Thoracic aorta (tissue), 2 donors: ENCODE results near the gene MYO10. TPM values are rescaled to one million over a fixed set of nuclear protein-coding genes. Genes with fewer than 3 reads are reported as not detected.

Experiments
- ATAC-seq: fragments of 150-250 bp; one replicate; pipeline ENCODE4 v1.8.0; 2017; ENCODE audit warnings: low read depth; ENCODE audit not compliant: insufficient number of reproducible peaks, low FRiP score
- DNase-seq: peaks from one replicate; pipeline ENCODE4 v3.0.0-alpha.2; 2020; ENCODE audit warnings: low spot score
- H3K27ac ChIP-seq, 2 donors: fragments of 200-600 bp; sonication (generic); 1 replicate in 1 of 2; 2 replicates in 1 of 2; pipeline ENCODE4 v1.5.1; 2016; ENCODE audit warnings: mild to moderate bottlenecking in 2 of 2, moderate library complexity in 2 of 2
- H3K27me3 ChIP-seq: fragments of 200-600 bp; sonication (generic); replicated peaks from 2 replicates; pipeline ENCODE4 v1.6.0; 2016; ENCODE audit warnings: mild to moderate bottlenecking; ENCODE audit not compliant: insufficient read depth
- H3K36me3 ChIP-seq: fragments of 200-600 bp; sonication (generic); one replicate; pipeline ENCODE4 v1.5.1; 2016
- H3K4me1 ChIP-seq, 2 donors: fragments of 200-600 bp; sonication (generic); 1 replicate in 1 of 2; 2 replicates in 1 of 2; pipeline versions ENCODE4 v1.5.1 to v1.6.0; 2016; ENCODE audit warnings: low read depth in 2 of 2, mild to moderate bottlenecking in 1 of 2; ENCODE audit not compliant: control insufficient read depth in 1 of 2
- H3K4me3 ChIP-seq: fragments of 200-600 bp; sonication (generic); 2 replicates; pipeline ENCODE4 v1.5.1; 2016; ENCODE audit warnings: mild to moderate bottlenecking
- H3K9me3 ChIP-seq: fragments of 200-600 bp; sonication (generic); 2 replicates; pipeline ENCODE4 v1.5.1; 2016
- total RNA-seq, 2 donors: library from RNA; depleted of rRNA; stranded (reverse); fragments of >200 nt; gene quantifications; one replicate each; pipeline versions ENCODE4 v1.1.0 to v1.2.3, GENCODE V29; 2016
- TF ChIP-seq, protein P1 (sequence below): fragments of 200-600 bp; sonication (generic); IDR thresholded peaks from one replicate; pipeline ENCODE4 v1.5.1; 2019; ENCODE audit warnings: antibody characterized with exemption

Gene MYO10
- total RNA-seq, 2 donors from 2014 or later = 11.4 to 41.7 TPM

DNA sequence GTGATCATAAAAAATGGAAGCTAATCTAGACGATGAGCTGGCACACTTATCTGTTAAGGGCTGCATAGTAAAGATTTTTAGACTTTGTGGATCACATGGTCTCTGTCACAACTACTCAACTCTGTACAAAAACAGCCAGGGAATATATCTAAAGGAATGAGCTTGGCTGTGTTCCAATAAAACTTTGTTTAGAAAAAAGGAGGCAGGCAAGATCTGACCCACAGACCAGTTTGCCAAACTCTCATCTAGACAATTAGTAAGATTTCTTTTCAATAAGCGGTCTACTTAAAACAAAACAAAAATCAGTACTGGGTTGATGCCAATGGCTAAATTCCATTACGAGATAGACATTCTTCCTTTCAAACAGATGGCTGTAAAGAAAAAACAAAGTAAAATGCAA, 266.3 kb downstream of the MYO10 start:
- Histone ChIP-seq H3K4me1 (no peaks in the 10 kb centered on the region), H3K27me3 (no peaks in the 10 kb centered on the region), H3K27ac (no peak overlapping the region), H3K36me3 (no peaks in the 10 kb centered on the region), H3K4me3 (no peak overlapping the region), H3K9me3 (no peaks in the 10 kb centered on the region)
- DNase-seq (no peak), ATAC-seq (no peak)
- TF ChIP-seq, protein P1, sequence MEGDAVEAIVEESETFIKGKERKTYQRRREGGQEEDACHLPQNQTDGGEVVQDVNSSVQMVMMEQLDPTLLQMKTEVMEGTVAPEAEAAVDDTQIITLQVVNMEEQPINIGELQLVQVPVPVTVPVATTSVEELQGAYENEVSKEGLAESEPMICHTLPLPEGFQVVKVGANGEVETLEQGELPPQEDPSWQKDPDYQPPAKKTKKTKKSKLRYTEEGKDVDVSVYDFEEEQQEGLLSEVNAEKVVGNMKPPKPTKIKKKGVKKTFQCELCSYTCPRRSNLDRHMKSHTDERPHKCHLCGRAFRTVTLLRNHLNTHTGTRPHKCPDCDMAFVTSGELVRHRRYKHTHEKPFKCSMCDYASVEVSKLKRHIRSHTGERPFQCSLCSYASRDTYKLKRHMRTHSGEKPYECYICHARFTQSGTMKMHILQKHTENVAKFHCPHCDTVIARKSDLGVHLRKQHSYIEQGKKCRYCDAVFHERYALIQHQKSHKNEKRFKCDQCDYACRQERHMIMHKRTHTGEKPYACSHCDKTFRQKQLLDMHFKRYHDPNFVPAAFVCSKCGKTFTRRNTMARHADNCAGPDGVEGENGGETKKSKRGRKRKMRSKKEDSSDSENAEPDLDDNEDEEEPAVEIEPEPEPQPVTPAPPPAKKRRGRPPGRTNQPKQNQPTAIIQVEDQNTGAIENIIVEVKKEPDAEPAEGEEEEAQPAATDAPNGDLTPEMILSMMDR = no peak

DNA sequence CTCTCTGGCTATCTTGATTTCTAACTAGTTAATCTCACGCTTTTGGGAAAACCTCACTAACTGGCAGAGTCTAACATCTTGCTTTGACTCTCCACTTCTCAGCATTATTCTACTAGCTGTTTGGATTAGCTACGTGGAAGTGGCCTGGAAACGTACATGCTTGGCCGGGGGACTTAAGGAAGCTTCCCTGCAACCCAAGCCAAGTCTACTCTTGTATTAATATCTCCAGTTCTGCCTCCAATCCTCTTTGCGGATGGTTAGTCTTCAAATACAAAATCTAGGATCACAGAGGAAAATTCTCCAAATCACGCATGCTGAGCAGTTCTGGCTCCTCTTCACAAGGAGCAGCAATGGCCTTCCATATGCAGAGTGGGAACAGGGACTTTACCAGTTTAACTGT, 267.5 kb downstream of the MYO10 start:
- ATAC-seq = no peak
- TF ChIP-seq, protein P1 = no peak

DNA sequence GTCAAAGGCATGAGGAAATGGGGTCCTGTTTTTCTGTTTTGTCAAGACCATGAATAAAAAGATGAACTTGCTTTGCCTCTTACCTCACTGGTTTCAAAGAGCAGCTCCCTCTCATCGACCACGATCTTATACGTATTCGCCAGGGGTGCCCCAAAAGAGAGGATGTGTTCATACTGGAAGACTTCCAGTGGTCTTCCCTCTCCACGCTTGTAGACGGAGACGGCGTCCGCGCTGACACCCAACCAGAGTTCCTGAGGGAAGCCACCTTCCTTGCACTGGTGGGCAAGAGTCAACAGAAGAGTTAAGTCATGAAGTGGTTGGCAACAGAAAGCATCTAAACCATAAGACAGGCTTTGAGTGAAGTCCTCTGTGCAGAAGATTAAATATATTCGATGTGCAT, 267.9 kb downstream of the MYO10 start:
- no peaks in the 10 kb centered on the region for H3K4me1 ChIP-seq

More for the DNA sequence above, 267.5 kb downstream of the MYO10 start:
- Histone ChIP-seq H3K27ac (no peak overlapping the region), H3K36me3 (no peaks in the 10 kb centered on the region), H3K4me1 (no peaks in the 10 kb centered on the region), H3K27me3 (no peaks in the 10 kb centered on the region), H3K4me3 (no peak overlapping the region), H3K9me3 (no peaks in the 10 kb centered on the region)
- DNase-seq = no peak

DNA sequence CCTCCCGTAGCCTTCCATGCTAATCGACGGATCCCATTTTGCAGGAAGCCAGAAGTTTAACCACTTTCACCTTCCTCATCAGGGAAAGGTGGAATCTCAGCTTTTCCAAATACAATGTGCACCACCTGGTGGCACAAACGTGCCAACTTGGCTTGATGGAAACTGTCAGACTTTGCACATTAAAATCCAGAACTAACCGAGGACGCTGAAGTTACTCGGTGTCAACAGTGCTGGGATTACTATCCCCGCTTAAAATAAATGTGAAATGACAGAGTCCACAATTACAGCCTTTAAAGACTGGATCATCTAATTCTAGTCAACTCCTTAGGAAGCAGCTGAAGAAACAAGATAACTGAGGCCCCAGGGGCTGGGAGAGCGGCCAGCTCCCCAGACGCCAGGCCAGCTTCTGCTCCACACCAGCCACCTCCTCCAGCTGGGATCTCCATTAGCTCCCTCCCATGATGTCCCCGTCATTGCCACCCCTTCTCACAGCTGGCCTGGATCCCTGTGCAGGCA, 269.1 kb downstream of the MYO10 start:
- Histone ChIP-seq H3K27me3 (no peaks in the 10 kb centered on the region), H3K4me3 (no peak overlapping the region), H3K4me1 (no peaks in the 10 kb centered on the region), H3K27ac (no peak overlapping the region), H3K36me3 (no peaks in the 10 kb centered on the region), H3K9me3 (no peaks in the 10 kb centered on the region)
- TF ChIP-seq, protein P1 = no peak
- ATAC-seq (no peak), DNase-seq (no peak)

More for the DNA sequence above, 267.9 kb downstream of the MYO10 start:
- no peaks in the 10 kb centered on the region for H3K9me3 ChIP-seq
- no peak overlapping the region for H3K4me3 ChIP-seq
- H3K27ac ChIP-seq = no peak overlapping the region
- ATAC-seq = no peak
- H3K36me3 ChIP-seq = no peaks in the 10 kb centered on the region
- TF ChIP-seq, protein P1 = no peak
- no peaks in the 10 kb centered on the region for H3K27me3 ChIP-seq
- no peak for DNase-seq

DNA sequence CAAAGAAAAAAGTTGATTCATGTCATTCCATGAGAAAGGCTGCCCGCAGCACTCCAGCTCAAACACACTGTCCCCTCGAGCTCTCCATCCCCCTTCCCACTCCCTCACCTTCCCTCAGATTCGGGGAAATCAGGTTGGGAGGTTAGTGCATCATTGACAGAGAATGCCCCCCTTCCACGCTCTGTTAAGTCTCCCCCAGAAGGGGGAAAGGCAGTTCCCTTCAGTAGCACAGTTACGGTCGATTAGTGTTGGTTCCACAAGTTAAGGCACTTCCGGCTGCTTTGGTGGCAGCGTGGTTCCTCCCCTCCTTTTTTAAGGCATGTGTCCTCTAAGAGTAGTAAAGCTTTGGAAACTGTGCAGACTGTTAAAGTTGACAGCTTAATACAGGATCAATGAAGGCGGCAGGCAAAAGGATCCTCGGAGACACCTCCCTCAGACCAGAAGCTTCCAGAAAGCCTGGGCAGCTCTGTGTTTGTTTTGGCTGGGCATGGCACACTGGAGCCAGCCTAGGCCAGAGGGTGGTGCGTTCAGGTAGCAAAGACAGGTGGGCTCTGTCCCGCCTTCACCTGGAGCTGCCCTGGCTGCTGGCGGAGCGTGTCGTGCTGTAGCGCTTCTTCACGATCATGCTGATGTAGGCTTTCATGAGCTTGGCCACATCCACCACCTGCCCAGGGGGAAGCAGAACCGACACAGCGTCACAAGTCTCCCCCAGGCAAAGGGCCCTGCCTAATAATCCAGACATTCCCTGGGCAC, 269.8 kb downstream of the MYO10 start:
- TF ChIP-seq, protein P1 = no peak
- no peak overlapping the region for H3K27ac ChIP-seq
- no peaks in the 10 kb centered on the region for H3K36me3 ChIP-seq
- H3K27me3 ChIP-seq = no peaks in the 10 kb centered on the region
- no peak for DNase-seq
- H3K9me3 ChIP-seq = no peaks in the 10 kb centered on the region
- no peak overlapping the region for H3K4me3 ChIP-seq
- H3K4me1 ChIP-seq = no peaks in the 10 kb centered on the region
- ATAC-seq = no peak
